GM12872 (cell line): ENCODE results near the gene SFT2D2.
A peak's percentile ranks its signal among the peaks of the same experiment; 100 is the strongest.

Experiments used
- CTCF ChIP-seq: IDR thresholded peaks from 3 replicates; pipeline ENCODE4 v1.5.1; 2011; ENCODE audit warnings: low read depth, mild to moderate bottlenecking, low read length, moderate library complexity; ENCODE audit not compliant: insufficient read depth

The SFT2D2 gene

GRCh38 chr1:168225476-168226190 is at the start of gene SFT2D2:
TSS of gene SFT2D2 (plus strand) at chr1:168226004. CDS start at chr1:168226080, 76 bp downstream.
- TF ChIP-seq CTCF = no peak

DNA sequence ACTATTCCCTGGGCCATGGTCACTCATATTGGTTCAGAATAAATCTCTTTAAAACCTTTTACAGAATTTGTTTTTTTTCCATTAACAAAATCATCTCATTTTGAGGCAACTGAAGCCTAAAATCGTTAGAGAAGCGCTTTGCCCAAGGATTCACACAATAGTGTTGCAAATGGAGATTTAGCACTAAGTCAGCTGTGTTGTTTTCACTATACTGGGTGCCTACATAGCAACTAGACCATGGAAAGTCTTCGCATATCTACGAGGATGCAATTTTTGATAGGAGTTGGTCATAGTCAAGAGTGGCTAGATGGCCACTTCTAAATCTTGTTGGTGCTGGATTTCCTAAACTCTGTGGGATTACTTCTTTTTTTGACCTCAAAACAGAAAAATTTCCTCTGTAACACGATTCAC is 47.6 kb upstream of the SFT2D2 start:
- TF ChIP-seq CTCF = no peak

- peak; percentile 55 for TF ChIP-seq CTCF
Observed at GRCh38 chr1:168178638-168179437, 47.0 kb upstream of the SFT2D2 start, which contains the start of gene TIPRL. TSS of gene TIPRL (plus strand) at chr1:168178962. CDS start at chr1:168179078, 116 bp downstream.

DNA sequence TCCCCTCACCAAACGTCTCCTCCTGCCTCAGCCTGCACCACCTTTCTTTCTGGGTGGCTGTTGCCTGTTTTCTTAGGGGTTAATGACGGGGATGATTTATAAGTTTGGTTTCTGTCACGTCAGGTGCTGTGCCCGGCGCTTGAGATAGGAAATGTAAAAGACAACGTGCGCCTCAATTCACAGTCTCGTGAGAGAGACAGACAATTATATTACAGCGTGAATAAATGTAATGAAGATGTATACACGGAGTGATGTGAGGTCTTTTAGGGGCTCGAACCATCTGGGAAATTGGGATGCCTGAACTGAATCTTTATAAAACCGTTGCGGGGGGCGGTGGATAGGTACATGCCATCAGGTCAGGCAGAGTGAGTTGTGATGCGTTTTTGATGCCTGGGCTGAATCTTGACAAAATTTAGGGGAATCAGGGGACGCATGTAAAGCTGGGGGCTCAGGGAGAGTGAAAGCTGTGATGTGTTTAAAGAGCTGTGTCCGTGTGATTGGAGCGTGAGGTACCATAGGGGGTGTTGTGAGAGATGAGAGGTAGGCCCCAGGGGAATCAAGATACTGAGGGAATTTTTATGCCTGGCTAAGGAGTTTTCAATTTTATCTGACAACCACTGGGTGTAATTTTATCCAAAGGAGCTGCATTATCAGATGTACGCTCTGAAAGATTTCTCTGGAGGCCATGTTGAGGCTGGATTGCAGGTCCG is 46.2 kb upstream of the SFT2D2 start:
- no peak for TF ChIP-seq CTCF

GRCh38 chr1:168180148-168180524 is 45.7 kb upstream of the SFT2D2 start:
- no peak for TF ChIP-seq CTCF

DNA sequence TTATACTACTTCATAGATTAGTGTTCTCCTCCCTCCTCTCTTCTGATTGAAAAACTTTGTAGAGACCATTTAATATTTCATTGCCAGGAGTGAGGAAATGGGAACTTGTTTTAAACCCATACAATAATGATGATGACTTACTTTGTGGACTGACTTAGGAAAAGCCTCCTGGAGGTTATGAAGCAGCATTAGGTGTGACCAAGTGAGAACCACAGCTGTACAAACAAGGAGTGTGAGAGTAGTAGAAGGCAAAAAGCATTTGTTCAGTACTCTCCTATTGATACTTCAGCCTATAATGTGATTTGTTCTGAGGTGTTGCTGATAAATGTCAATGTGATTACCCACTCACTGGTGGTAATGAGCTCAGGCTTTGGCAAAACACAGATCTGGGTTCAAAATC is 38.6 kb upstream of the SFT2D2 start:
- no peak for TF ChIP-seq CTCF

DNA sequence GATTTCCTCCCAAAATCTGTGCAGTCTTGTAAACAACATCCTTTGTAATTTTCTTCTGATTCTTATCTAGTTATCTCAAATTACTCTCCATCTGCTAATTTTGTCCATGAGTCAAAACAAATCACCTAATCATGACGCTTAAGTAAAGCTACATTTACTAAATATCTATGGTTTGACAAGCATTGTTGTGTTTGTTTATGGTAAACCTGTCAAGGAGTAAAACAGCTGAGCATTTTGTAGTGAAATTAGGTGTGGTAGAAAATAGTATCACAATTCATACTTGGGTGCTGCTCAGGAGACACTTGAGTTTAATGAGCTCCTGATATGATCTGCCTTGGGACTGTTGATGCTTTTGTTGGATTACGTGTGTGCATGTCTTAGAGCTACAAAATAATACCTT is 35.4 kb upstream of the SFT2D2 start:
- TF ChIP-seq CTCF = no peak
